GM12878 (cell line): ENCODE data around the gene MAPKAPK2. TPM values are rescaled to one million over a fixed set of nuclear protein-coding genes. Genes with fewer than 3 reads are reported as not detected.

Experiments
- CEBPB ChIP-seq, 2 experiments: fragments of 150-350 bp in 1 of 2; IDR thresholded peaks; 2 replicates each; pipeline ENCODE4 v1.6.1; 2012 to 2014; ENCODE audit warnings: low read depth in 2 of 2, low read length in 2 of 2, borderline replicate concordance in 1 of 2, inconsistent platforms in 1 of 2
- ESRRA ChIP-seq: IDR thresholded peaks from 2 replicates; pipeline ENCODE4 v1.6.1; 2012; ENCODE audit warnings: mild to moderate bottlenecking, low read length, improper control_type of control experiment
- EZH2 ChIP-seq: IDR thresholded peaks from 2 replicates; pipeline ENCODE4 v1.6.1; 2012; ENCODE audit warnings: low read depth, mild to moderate bottlenecking, control low read depth, inconsistent platforms, low read length, borderline replicate concordance; ENCODE audit not compliant: control insufficient read depth
- FOS ChIP-seq: IDR thresholded peaks from 3 replicates; pipeline ENCODE4 v1.6.1; 2011; ENCODE audit warnings: borderline replicate concordance; ENCODE audit not compliant: insufficient read length; ENCODE audit errors: extremely low read depth
- FOXK2 ChIP-seq: fragments of 450-650 bp; IDR thresholded peaks from 2 replicates; pipeline ENCODE4 v1.6.1; 2017; ENCODE audit warnings: mild to moderate bottlenecking, moderate library complexity
- GABPA ChIP-seq: IDR thresholded peaks from 2 replicates; pipeline ENCODE4 v1.6.1; 2014; ENCODE audit warnings: antibody characterized with exemption, low read depth, mild to moderate bottlenecking, inconsistent platforms
- IKZF1 ChIP-seq: fragments of 450-650 bp; conservative IDR thresholded peaks from 2 replicates; pipeline ENCODE4 v1.6.1; 2017; ENCODE audit warnings: antibody characterized with exemption, mild to moderate bottlenecking
- KLF5 ChIP-seq: fragments of 450-650 bp; IDR thresholded peaks from 2 replicates; pipeline ENCODE4 v1.6.1; 2014; ENCODE audit warnings: mild to moderate bottlenecking; ENCODE audit not compliant: partially characterized antibody
- MEF2A ChIP-seq: IDR thresholded peaks from 2 replicates; pipeline ENCODE4 v1.6.1; 2011; ENCODE audit warnings: low read depth, mild to moderate bottlenecking, low read length, moderate library complexity; ENCODE audit not compliant: insufficient read depth
- NFYA ChIP-seq: IDR thresholded peaks from 2 replicates; pipeline ENCODE4 v1.6.1; 2011; ENCODE audit warnings: low read depth, mild to moderate bottlenecking, low read length, improper control_type of control experiment, borderline replicate concordance
- NFYB ChIP-seq: IDR thresholded peaks from 2 replicates; pipeline ENCODE4 v1.6.1; 2011; ENCODE audit warnings: low read depth, mild to moderate bottlenecking, low read length, improper control_type of control experiment, moderate library complexity; ENCODE audit not compliant: insufficient read depth
- SMC3 ChIP-seq: IDR thresholded peaks from 2 replicates; pipeline ENCODE4 v1.6.1; 2011; ENCODE audit warnings: low read length, improper control_type of control experiment, borderline replicate concordance
- SRF ChIP-seq, 2 experiments: IDR thresholded peaks; 2 replicates each; pipeline ENCODE4 v1.6.1; 2011; ENCODE audit warnings: low read depth in 2 of 2, low read length in 2 of 2, mild to moderate bottlenecking in 1 of 2, moderate library complexity in 1 of 2
- STAT1 ChIP-seq: fragments of 450-650 bp; conservative IDR thresholded peaks from 2 replicates; pipeline ENCODE4 v1.6.1; 2014; ENCODE audit warnings: antibody characterized with exemption, mild to moderate bottlenecking
- ZNF274 ChIP-seq: IDR thresholded peaks from one replicate; pipeline ENCODE4 v1.8.0; 2011; ENCODE audit not compliant: insufficient read length, insufficient read depth
- polyA plus RNA-seq, 11 experiments: library from polyadenylated mRNA; depleted of rRNA in 4 of 11; unstranded in 6 of 11; stranded (reverse) in 5 of 11; fragments of >200 nt; fragmentation: Nextera tagmentation in 4 of 11; fragmentation: Illumina TruSeq in 1 of 11; extraction: Ambion mirVana in 4 of 11; extraction: Trizol in 1 of 11; gene quantifications; 1 replicate in 1 of 11; 2 replicates in 10 of 11; pipeline versions ENCODE4 v1.2.1 to v1.2.3, GENCODE V29; 2011 to 2016; ENCODE audit warnings: inconsistent platforms in 2 of 11, missing spikeins in 2 of 11, low read depth in 1 of 11
- total RNA-seq, 4 experiments: library from RNA; depleted of rRNA in 3 of 4; stranded (reverse); fragments of >200 nt in 3 of 4; fragmentation: Illumina TruSeq in 1 of 4; extraction: Trizol in 1 of 4; gene quantifications; 2 replicates each; pipeline versions ENCODE4 v1.2.1 to v1.2.3, GENCODE V29; 2013 to 2021
- TF ChIP-seq, protein P1 (sequence below): IDR thresholded peaks from 2 replicates; pipeline ENCODE4 v1.6.1; 2012; ENCODE audit warnings: mild to moderate bottlenecking, low read depth, low read length
- TF ChIP-seq, protein P2 (sequence below): IDR thresholded peaks from 2 replicates; pipeline ENCODE4 v1.6.1; 2011; ENCODE audit warnings: low read depth, low read length, improper control_type of control experiment, borderline replicate concordance
- TF ChIP-seq, protein P3 (sequence below): fragments of 450-650 bp; conservative IDR thresholded peaks from 2 replicates; pipeline ENCODE4 v1.6.1; 2017; ENCODE audit warnings: mild to moderate bottlenecking, moderate library complexity
- TF ChIP-seq, protein P4 (sequence below): fragments of 450-650 bp; formaldehyde crosslinking; IDR thresholded peaks from 2 replicates; pipeline ENCODE4 v1.5.0; 2022; ENCODE audit warnings: mild to moderate bottlenecking, missing genetic modification characterization

MAPKAPK2 gene
- total and polyA plus RNA-seq, 10 of the 15 experiments (the other 5 are each of a cell fraction or from before 2014, with no cell fraction given), result 0.72 to 92.2 (median 49.3) TPM

DNA sequence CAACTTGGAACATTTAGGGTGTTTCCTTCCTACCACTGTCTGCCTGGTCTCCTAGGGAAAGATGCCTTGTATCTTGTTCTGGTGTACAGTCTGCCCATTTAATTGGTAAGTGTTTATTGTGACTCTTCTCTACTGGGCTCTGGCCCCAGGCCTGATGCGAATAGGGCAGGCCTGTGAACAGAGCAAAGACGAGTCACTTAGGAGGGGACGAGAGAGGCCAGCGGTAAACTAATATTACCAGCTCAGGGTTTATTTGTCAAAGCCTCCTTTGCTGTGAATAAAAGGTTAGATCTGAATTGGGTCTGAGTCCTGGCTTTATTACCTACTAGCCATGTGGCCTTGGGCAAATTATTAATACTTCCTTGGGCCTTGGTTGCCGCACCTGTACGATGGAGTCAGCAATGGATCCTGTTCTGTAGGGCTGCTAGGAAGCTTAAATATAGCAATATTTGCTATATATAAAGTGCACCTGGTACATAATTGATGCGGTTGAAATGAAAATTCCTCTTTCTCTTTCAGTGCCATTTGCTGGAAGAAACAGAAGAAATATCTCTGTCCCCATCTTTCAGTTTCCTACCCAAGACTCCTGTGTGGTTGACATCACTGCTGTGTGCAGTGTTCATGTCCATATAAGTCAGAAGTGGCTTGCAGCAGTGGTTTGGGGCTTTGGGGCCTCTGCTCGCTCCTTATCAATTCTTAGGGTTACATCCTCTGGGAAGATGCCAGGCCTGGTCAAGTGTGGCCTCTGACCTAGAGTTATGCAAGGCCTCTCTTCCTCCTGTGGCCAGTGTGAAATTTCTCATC is 32.4 kb downstream of the MAPKAPK2 start (continued):
- TF ChIP-seq, protein P1, sequence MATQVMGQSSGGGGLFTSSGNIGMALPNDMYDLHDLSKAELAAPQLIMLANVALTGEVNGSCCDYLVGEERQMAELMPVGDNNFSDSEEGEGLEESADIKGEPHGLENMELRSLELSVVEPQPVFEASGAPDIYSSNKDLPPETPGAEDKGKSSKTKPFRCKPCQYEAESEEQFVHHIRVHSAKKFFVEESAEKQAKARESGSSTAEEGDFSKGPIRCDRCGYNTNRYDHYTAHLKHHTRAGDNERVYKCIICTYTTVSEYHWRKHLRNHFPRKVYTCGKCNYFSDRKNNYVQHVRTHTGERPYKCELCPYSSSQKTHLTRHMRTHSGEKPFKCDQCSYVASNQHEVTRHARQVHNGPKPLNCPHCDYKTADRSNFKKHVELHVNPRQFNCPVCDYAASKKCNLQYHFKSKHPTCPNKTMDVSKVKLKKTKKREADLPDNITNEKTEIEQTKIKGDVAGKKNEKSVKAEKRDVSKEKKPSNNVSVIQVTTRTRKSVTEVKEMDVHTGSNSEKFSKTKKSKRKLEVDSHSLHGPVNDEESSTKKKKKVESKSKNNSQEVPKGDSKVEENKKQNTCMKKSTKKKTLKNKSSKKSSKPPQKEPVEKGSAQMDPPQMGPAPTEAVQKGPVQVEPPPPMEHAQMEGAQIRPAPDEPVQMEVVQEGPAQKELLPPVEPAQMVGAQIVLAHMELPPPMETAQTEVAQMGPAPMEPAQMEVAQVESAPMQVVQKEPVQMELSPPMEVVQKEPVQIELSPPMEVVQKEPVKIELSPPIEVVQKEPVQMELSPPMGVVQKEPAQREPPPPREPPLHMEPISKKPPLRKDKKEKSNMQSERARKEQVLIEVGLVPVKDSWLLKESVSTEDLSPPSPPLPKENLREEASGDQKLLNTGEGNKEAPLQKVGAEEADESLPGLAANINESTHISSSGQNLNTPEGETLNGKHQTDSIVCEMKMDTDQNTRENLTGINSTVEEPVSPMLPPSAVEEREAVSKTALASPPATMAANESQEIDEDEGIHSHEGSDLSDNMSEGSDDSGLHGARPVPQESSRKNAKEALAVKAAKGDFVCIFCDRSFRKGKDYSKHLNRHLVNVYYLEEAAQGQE, result no peak
- TF ChIP-seq, protein P2, sequence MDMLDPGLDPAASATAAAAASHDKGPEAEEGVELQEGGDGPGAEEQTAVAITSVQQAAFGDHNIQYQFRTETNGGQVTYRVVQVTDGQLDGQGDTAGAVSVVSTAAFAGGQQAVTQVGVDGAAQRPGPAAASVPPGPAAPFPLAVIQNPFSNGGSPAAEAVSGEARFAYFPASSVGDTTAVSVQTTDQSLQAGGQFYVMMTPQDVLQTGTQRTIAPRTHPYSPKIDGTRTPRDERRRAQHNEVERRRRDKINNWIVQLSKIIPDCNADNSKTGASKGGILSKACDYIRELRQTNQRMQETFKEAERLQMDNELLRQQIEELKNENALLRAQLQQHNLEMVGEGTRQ, result no peak
- no peak for TF ChIP-seq EZH2
- TF ChIP-seq, protein P3, sequence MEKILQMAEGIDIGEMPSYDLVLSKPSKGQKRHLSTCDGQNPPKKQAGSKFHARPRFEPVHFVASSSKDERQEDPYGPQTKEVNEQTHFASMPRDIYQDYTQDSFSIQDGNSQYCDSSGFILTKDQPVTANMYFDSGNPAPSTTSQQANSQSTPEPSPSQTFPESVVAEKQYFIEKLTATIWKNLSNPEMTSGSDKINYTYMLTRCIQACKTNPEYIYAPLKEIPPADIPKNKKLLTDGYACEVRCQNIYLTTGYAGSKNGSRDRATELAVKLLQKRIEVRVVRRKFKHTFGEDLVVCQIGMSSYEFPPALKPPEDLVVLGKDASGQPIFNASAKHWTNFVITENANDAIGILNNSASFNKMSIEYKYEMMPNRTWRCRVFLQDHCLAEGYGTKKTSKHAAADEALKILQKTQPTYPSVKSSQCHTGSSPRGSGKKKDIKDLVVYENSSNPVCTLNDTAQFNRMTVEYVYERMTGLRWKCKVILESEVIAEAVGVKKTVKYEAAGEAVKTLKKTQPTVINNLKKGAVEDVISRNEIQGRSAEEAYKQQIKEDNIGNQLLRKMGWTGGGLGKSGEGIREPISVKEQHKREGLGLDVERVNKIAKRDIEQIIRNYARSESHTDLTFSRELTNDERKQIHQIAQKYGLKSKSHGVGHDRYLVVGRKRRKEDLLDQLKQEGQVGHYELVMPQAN, result no peak
- TF ChIP-seq CEBPB (IDR thresholded peaks at IDR 0.05; ENCODE audit: borderline replicate concordance in 1 of 2, low read depth in 2 of 2, low read length in 2 of 2), result 0 out of 4 replicates have a peak, but pooled peaks of 1 of the 2 experiments have one; percentile 37
- TF ChIP-seq STAT1, result no peak
- TF ChIP-seq FOXK2, result no peak
- TF ChIP-seq NFYB, result no peak
- TF ChIP-seq SMC3, result no peak
- no peak for TF ChIP-seq ZNF274
- TF ChIP-seq KLF5, result no peak
- TF ChIP-seq MEF2A, result peak; percentile 71; the same call in 1 of the 2 replicates
- TF ChIP-seq SRF (IDR thresholded peaks at IDR 0.05; ENCODE audit: low read depth in 2 of 2, low read length in 2 of 2), result peak in 1 of 2 experiments; percentile 85; a peak in 2 of 4 replicates
- no peak for TF ChIP-seq NFYA
- TF ChIP-seq, protein P4, sequence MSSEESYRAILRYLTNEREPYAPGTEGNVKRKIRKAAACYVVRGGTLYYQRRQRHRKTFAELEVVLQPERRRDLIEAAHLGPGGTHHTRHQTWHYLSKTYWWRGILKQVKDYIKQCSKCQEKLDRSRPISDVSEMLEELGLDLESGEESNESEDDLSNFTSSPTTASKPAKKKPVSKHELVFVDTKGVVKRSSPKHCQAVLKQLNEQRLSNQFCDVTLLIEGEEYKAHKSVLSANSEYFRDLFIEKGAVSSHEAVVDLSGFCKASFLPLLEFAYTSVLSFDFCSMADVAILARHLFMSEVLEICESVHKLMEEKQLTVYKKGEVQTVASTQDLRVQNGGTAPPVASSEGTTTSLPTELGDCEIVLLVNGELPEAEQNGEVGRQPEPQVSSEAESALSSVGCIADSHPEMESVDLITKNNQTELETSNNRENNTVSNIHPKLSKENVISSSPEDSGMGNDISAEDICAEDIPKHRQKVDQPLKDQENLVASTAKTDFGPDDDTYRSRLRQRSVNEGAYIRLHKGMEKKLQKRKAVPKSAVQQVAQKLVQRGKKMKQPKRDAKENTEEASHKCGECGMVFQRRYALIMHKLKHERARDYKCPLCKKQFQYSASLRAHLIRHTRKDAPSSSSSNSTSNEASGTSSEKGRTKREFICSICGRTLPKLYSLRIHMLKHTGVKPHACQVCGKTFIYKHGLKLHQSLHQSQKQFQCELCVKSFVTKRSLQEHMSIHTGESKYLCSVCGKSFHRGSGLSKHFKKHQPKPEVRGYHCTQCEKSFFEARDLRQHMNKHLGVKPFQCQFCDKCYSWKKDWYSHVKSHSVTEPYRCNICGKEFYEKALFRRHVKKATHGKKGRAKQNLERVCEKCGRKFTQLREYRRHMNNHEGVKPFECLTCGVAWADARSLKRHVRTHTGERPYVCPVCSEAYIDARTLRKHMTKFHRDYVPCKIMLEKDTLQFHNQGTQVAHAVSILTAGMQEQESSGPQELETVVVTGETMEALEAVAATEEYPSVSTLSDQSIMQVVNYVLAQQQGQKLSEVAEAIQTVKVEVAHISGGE (CRISPR knock-in tag), result no peak
- TF ChIP-seq FOS, result no peak
- no peak for TF ChIP-seq ESRRA
- TF ChIP-seq IKZF1, result peak; percentile 91
- no peak for TF ChIP-seq GABPA
